Right forelimb (tissue), 1 donor: ENCODE measurements around the gene GABPB2.

Experiments
- DNase-seq: peaks from one replicate; pipeline ENCODE4 v3.0.0-alpha.2; 2018

GABPB2 gene

DNA sequence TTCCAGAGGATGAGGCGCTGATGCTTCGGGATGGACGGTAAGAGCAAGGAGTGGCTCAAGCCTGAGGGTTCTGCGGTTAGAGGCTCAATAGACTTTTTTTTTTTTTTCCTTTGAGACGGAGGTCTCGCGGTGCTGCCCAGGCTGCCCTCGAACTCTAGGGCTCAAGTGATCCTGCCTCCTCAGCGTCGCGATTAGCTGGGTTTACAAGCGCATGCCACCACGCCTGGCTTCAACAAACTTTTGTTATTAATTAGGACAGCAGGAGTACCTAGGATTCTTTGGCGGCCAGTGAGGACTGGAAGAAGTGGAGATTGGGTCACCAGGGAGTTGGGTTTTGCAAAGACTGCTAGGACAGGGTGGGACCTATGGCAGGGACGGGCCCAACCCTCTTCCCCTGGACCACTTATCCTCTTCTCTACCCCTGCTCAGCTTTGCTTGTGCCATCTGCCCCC, 96.0 kb downstream of the GABPB2 start:
- no peak for DNase-seq

DNA sequence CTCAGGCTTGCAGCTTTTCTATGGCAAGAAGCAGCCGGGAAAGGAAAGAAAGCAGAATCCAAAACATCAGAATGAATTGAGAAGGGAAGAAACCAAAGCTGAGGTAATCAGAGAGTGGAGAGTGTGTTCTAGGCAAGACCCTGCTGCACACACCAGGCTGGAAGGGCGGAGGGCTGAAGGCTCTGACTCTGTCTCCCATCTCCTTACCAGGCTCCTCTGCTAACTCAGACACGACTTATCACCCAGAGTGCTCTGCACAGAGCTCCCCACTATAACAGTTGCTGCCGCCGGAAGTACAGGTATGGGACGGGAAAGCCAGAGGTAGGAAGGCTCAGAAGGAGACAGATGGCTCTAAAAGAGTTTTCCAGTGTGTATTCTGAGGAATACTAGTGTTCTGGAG, 96.6 kb downstream of the GABPB2 start:
- no peak for DNase-seq

DNA sequence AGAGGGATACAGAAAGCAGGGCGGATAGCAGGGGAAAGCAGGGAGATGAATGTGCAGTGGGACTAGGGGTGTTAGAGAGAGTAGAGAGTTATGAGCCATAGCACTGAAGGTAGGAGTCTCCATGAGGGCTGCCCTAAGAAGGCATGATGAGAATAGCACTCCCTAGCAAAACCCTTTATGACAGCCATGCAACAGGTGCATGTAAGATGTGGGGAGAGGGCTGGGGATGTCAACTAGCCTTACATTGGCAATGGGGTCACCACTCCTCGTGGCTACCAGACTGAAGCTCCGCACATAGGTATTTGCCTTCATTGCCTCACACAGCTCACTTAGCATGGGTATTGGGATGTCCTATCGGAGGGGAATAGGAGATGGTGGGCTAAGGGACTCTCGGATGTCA, 100.6 kb downstream of the GABPB2 start:
- no peak for DNase-seq
